Activated CD4-positive, alpha-beta T cell treated with anti-CD3 and anti-CD28 coated beads for 48 hours (primary cell): ENCODE results near the gene SLC22A15.

Source experiments
- DNase-seq: peaks from one replicate; pipeline ENCODE4 v3.0.0-alpha.2; 2020

The SLC22A15 gene

DNA sequence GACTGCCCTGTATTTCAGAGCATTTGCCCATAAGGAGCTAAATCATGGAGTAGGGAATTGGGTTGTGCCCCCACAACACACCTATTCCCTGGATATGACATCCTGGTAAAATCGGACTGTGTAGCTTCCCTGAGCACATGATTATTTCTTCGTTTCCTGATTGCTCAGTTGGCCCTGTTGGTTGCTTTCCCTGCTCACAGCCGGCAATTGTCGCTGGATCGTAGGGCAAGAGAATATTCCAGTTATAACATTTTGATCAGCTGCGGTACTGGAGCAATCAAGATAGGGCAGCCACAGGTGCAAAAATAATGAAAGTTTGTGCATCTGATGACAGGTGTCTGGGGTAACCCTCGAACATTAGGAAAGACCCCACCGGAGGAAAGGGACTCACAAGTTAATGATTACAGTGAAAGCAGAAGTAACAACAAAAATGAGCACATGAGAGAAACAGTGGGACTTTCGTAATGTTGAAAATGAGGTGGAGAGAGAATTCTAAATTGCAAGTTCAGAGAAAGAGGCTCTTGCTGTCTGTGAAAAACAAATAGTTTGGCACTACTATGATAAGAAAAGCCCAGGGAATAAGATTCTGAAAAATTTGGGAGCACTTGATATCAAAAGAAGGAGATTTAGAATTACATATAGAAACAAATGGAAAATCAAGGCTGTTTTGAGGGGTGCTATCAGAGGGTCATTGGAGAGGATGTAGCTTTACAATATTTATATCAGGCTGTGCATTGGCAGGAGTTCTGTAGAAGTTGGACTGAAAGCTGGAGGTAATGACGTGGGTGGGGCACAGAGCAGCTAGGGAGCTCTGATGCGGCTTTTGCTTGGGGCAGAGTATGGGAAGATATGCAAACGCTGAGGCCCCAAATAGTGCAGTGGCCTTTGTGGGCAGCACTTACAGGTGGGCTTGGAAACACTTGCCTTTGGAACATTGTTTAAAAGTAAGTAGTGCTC, 134.5 kb downstream of the SLC22A15 start, which contains the start of gene MAB21L3:
Gene MAB21L3, plus strand, starts transcription at position 833 of the 957 bp plus-strand sequence. CDS start 1,217 bp downstream, outside the sequence.
- DNase-seq, result no peak

DNA sequence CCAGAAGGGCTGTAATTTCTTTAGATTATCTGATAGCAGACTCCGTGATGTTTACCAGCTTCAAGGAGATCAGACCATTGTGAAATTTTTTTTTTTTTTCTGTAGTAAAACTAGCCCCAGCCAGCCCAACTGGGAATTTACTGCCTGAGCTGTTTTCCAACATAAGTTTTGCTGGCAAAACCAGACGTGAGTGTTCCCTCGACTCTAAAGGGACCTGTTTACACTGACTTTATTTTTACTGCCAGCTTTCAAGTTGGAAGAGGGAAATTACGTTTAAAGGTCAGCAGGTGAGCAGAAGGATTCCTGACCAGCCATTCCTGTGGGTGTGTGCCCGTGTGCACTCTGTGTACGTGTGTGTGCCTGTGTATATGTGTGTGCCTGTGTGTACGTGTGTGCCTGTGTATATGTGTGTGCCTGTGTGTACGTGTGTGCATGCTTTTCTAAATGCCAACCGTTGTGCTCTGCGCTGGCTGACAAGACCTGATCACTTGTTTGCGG, 135.3 kb downstream of the SLC22A15 start:
- no peak for DNase-seq

GRCh38 chr1:116112388-116113140, 136.3 kb downstream of the SLC22A15 start:
- no peak for DNase-seq

DNA sequence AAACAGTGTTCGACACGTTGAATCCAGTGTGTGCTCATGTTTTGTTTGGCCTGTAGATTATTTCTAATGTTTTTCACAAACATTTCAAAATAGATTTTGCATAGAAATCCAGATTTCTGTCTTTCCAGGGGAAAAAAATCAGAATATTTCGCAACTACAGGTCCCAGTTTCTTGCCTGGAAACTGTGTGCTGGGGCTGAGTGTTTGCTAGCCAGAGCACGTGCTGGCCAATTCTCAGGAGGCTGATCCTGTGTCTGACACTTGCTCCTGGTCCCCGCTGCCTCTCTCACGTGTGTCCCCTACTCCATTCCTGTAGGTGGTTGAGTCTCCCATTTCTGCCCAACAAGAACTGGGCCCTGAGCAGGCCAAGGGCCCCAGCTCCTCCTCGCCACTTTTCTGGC, 137.3 kb downstream of the SLC22A15 start:
- DNase-seq, result no peak

DNA sequence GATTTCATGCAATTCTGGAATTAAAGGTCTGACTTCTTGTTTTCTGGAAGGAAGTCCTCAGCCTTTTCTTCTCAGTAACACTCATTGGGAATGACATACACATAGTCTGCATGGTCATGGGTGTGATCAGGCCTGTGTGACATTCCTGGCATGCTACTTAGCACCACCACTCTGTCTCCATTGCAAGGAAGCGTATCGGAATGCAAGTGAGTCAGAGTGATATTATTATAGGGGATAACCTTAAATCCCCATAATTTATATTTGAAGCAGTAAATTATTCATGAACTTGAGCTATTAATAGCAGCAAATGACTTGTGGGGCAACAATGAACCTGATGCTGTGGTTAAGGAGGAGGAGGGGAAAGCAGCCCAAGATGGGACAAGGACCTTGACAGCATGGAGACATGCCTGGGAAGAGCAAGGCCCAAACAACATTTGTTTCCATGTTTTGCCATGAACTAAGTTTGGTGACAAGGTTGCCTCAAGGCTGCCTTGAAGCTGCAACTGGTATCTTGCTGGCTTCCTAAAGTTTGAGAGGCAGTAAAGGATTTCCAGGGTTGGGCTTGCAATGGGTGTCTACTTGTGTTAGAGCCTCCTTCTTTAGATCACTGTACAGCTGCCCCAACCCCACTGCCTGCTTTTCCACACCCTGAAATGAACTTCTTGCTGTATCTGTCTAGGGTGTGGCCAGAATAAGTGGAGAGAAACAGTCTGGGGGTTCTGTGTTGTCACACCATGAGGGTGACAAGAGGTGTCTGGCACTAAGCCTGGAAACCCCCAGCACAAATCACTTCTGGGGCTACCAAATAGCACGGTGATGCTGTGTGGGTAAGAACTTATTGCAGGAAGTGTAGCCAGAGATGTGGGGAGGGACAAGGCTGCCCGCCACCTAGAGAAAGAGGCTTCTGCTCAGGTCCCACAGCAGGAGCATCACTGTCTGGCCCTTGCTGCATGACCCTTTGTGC, 139.4 kb downstream of the SLC22A15 start:
- no peak for DNase-seq

DNA sequence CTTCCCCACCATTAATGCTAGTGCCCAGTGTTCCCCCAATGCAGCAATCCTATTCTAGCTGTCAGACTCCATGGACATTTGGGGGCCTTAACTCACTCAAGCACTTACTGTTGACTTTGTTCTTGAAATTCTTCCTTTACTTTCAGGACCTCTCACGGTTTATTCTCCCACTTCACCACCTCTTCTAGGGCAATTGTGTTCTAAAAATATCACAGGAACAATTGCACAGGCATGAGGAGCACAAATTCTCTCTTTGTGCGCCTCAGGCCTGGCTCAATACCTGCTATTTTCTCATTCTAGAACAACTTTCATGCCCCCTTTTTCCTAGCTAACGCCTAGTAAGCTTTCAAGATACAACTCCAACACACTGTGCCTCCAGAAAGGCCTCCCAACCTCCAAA, 142.2 kb downstream of the SLC22A15 start:
- DNase-seq, result no peak
